ENCODE measurements around the gene ZNF107.

DNA sequence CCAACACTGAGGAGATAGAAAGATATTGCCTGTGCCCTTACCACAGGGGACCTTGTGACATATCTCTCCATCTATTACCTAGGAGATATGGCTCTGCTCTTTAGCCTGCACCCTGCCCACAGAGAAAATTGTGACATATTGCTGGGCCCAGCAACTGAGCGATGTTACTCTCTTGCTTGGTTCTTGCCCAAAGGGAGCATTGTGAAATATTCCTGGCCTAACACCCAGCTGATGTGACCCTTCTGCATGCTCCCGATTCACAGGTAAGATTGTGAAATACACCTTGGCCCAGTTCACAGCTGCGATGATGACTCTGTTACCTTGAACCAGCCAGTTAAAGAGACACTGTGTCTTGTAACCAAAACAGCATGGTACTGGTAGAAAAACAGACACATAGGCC, 37.2 kb upstream of the ZNF107 start:
- TF ChIP-seq SAP30 (IDR thresholded peaks at IDR 0.05; ENCODE audit: insufficient read depth, insufficient replicate concordance, low read length) = no peak
- TF ChIP-seq POLR2A (IDR thresholded peaks at IDR 0.05; ENCODE audit: control extremely low read depth in 1 of 2, low read depth in 2 of 2, low read length in 2 of 2) = no peak
- TF ChIP-seq TCF12 (IDR thresholded peaks at IDR 0.05; ENCODE audit: low read depth, low read length) = no peak
- TF ChIP-seq POLR2AphosphoS5 (IDR thresholded peaks at IDR 0.05; ENCODE audit: low read depth, low read length) = no peak
- TF ChIP-seq NRF1 (IDR thresholded peaks at IDR 0.05; ENCODE audit: low read depth, low read length) = no peak
- TF ChIP-seq, protein P1, sequence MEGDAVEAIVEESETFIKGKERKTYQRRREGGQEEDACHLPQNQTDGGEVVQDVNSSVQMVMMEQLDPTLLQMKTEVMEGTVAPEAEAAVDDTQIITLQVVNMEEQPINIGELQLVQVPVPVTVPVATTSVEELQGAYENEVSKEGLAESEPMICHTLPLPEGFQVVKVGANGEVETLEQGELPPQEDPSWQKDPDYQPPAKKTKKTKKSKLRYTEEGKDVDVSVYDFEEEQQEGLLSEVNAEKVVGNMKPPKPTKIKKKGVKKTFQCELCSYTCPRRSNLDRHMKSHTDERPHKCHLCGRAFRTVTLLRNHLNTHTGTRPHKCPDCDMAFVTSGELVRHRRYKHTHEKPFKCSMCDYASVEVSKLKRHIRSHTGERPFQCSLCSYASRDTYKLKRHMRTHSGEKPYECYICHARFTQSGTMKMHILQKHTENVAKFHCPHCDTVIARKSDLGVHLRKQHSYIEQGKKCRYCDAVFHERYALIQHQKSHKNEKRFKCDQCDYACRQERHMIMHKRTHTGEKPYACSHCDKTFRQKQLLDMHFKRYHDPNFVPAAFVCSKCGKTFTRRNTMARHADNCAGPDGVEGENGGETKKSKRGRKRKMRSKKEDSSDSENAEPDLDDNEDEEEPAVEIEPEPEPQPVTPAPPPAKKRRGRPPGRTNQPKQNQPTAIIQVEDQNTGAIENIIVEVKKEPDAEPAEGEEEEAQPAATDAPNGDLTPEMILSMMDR (IDR thresholded peaks at IDR 0.05; ENCODE audit: control extremely low read depth in 1 of 3, insufficient read depth in 1 of 3, low read depth in 1 of 3, low read length in 3 of 3) = no peak
- TF ChIP-seq, protein P2, sequence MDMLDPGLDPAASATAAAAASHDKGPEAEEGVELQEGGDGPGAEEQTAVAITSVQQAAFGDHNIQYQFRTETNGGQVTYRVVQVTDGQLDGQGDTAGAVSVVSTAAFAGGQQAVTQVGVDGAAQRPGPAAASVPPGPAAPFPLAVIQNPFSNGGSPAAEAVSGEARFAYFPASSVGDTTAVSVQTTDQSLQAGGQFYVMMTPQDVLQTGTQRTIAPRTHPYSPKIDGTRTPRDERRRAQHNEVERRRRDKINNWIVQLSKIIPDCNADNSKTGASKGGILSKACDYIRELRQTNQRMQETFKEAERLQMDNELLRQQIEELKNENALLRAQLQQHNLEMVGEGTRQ (IDR thresholded peaks at IDR 0.05; ENCODE audit: low read length) = no peak
- no peak for TF ChIP-seq SUZ12 (IDR thresholded peaks at IDR 0.05; ENCODE audit: low read length)
- no peak for TF ChIP-seq GABPA (IDR thresholded peaks at IDR 0.05; ENCODE audit: borderline replicate concordance, insufficient read depth, low read length)
- TF ChIP-seq EZH2 (IDR thresholded peaks at IDR 0.05; ENCODE audit: low read depth, low read length, severe bottlenecking) = no peak
- TF ChIP-seq TAF1 (IDR thresholded peaks at IDR 0.05; ENCODE audit: low read depth, low read length) = no peak
